ENCODE data around the gene EHBP1. TPM values are rescaled to one million over a fixed set of nuclear protein-coding genes. Genes with fewer than 3 reads are reported as not detected.

EHBP1 gene
- total RNA-seq, 6 donors from 2014 or later = 36.2 to 78.5 (median 43.2) TPM

DNA sequence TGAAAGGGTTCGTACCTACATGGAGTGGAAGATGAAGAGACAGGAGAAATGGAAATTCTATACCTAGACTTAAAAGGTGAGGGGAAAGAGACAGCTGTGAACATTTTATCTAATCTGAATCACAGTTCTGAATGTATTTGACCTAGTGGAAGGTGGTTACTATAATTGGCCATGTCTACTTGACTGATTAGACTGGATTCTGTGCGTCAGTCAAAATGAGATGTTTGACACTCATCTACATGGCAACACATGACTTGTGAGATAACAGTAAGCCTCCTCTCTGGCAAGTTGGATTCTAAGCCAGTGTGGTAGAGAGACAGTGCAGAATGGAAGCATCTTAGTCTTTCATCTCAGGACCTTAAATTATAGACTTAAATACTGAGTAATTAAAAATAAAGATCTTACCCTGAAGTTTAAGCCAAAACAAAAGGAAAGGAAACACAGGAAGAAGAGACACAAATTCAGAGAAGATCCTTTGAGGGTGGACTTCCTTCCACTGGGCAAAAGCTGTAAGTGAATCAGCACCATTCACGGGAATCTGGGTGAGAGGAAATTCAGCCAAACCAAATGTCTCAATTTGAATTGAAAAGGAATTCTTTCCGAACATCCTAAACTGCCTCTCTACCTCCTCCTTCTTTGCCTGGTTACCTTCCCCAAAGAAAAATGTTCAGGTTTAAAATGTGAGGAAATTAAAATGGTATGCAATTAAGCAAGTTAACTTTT, 121.6 kb downstream of the EHBP1 start:
- no peak for TF ChIP-seq EP300 (IDR thresholded peaks at IDR 0.05)
- no peak for TF ChIP-seq POLR2A (IDR thresholded peaks at IDR 0.05)
- TF ChIP-seq, protein P1, sequence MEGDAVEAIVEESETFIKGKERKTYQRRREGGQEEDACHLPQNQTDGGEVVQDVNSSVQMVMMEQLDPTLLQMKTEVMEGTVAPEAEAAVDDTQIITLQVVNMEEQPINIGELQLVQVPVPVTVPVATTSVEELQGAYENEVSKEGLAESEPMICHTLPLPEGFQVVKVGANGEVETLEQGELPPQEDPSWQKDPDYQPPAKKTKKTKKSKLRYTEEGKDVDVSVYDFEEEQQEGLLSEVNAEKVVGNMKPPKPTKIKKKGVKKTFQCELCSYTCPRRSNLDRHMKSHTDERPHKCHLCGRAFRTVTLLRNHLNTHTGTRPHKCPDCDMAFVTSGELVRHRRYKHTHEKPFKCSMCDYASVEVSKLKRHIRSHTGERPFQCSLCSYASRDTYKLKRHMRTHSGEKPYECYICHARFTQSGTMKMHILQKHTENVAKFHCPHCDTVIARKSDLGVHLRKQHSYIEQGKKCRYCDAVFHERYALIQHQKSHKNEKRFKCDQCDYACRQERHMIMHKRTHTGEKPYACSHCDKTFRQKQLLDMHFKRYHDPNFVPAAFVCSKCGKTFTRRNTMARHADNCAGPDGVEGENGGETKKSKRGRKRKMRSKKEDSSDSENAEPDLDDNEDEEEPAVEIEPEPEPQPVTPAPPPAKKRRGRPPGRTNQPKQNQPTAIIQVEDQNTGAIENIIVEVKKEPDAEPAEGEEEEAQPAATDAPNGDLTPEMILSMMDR (IDR thresholded peaks at IDR 0.05) = no peak
- TF ChIP-seq POLR2AphosphoS5 (IDR thresholded peaks at IDR 0.05) = no peak

DNA sequence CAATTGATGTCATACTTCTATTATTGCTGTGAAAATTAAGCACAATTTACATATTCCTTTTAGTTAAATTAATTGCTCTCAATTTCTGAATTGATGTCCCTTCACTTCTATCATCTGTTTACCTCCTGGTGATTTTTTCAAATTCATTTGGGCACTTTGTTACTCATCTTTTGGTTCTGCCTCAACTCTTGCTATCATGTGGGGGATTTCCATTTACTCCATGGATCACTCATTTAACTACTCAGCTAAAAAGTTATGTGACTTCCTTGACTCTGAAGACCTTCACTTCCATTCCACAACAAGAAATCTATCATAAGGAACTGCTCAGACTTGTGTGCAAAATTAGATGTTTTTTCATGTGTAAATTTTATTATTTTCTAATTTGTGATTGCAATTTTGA, 126.2 kb downstream of the EHBP1 start:
- Histone ChIP-seq H3K9me3 (no peaks in the 10 kb centered on the region), H3K36me3 (peaks cover 0 to 19% (median 4%) of the 10 kb centered on the region in 4 donors), H3K4me1 (no peaks in the 10 kb centered on the region), H3K27ac (no peak overlapping the region), H3K27me3 (no peaks in the 10 kb centered on the region), H3K4me3 (no peak overlapping the region)
- no peak for TF ChIP-seq POLR2A (IDR thresholded peaks at IDR 0.05)
- TF ChIP-seq, protein P1 (IDR thresholded peaks at IDR 0.05) = no peak
- no peak for TF ChIP-seq EP300 (IDR thresholded peaks at IDR 0.05)
- no peak for TF ChIP-seq POLR2AphosphoS5 (IDR thresholded peaks at IDR 0.05)
- ATAC-seq (ENCODE audit: low FRiP score in 2 of 2) (no peak), DNase-seq (no peak)

More for the DNA sequence above, 121.6 kb downstream of the EHBP1 start:
- Histone ChIP-seq H3K4me3 (no peak overlapping the region), H3K9me3 (no peaks in the 10 kb centered on the region), H3K27ac (no peak overlapping the region), H3K27me3 (no peaks in the 10 kb centered on the region), H3K36me3 (peaks cover 0 to 15% (median 2%) of the 10 kb centered on the region in 4 donors), H3K4me1 (peaks cover 0 to 10% (median 6%) of the 10 kb centered on the region in 4 donors)
- no peak for DNase-seq
- WGBS, 2 donors = 88 to 90% methylated on average over 4 of the region's 4 CpGs
- ATAC-seq (ENCODE audit: low FRiP score in 2 of 2) = no peak

DNA sequence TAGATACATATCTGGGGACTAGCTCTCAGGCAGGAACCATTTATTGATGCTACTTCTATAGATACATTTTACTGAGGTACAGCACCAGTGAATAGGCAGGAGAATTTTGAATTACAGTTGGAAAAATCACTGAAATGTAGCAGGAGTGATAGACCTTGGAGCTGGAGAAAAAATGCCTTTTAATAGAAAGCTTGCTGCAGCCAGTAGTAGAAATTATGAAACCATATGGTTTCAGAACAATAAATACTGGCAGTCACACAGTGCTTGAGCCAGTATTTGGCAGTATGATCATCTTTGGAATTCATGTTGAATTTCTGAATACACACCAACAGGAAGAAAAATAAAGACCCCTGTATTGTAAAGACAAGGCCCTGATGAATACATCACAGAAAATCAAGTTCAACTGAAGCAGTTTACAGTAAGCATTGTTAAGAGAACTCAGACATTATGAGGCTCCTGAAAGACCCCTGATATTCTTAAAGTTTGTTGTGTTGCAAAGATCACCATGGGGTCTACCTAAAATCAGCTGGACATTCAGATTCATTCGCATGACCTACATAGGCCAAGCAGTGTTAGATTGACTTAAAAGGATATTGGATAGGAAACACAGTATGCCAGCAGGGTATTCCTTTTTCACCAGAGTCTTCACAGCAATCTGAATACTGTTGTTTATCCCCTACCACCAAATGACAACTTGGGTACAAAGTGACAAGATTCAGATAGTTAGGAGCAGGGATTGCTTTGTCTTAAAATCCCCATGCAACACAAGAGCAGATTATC, 139.0 kb downstream of the EHBP1 start:
- no peak for TF ChIP-seq EP300 (IDR thresholded peaks at IDR 0.05)
- no peak for ATAC-seq (ENCODE audit: low FRiP score in 2 of 2)
- H3K4me1 ChIP-seq = no peaks in the 10 kb centered on the region
- H3K9me3 ChIP-seq = peaks cover 0 to 10% (median 6%) of the 10 kb centered on the region in 4 donors
- H3K4me3 ChIP-seq = no peak overlapping the region
- DNase-seq = no peak
- no peaks in the 10 kb centered on the region for H3K27me3 ChIP-seq
- H3K27ac ChIP-seq = no peak overlapping the region
- WGBS, 2 donors = 86 to 100% methylated on average over 1 of the region's 1 CpG
- H3K36me3 ChIP-seq = no peaks in the 10 kb centered on the region

DNA sequence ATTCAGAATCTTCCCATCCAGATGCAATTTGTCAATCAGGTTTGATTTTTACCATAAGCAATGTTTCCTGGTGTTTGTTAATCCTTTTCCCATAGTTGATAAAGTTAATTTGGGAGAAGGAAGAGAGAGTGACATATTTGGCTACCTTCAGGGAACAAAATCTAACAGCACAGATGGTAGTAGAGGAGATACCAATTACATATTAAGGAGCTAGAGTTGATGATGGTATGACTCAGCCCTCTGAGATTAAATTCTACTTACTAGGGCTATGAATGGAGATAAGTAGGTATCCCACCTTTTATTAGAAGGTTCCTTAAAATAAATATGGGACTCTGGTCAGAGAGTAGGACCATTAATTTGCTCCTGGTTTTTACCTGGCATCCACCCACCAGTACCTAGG, 139.7 kb downstream of the EHBP1 start:
- Histone ChIP-seq H3K36me3 (no peaks in the 10 kb centered on the region), H3K4me3 (no peak overlapping the region), H3K4me1 (no peaks in the 10 kb centered on the region), H3K9me3 (peaks cover 0 to 10% (median 6%) of the 10 kb centered on the region in 4 donors), H3K27me3 (no peaks in the 10 kb centered on the region), H3K27ac (no peak overlapping the region)
- ATAC-seq (ENCODE audit: low FRiP score in 2 of 2) (no peak), DNase-seq (no peak)
- TF ChIP-seq EP300 (IDR thresholded peaks at IDR 0.05) = no peak
- TF ChIP-seq, protein P1 (IDR thresholded peaks at IDR 0.05) = no peak
- no peak for TF ChIP-seq POLR2A (IDR thresholded peaks at IDR 0.05)
- no peak for TF ChIP-seq POLR2AphosphoS5 (IDR thresholded peaks at IDR 0.05)

DNA sequence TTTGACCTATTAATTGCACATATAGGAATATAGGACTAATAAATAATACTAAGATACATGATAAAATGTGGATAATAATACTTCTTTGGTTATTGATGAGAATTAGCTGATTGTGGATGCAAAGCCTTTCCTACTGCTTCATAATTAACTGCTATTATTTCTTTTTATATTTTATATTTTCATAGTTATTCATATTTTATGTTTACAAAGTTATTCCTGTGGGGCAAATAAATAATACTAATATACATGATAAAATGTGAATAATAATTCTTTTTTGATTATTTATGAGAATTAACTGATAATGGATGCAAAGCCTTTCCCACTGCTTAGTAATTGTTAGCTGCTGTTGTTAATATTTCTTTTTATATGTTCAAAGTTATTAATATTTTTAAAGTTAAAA, 146.7 kb downstream of the EHBP1 start:
- ATAC-seq (ENCODE audit: low FRiP score in 2 of 2) = no peak
- TF ChIP-seq EP300 (IDR thresholded peaks at IDR 0.05) (no peak), POLR2AphosphoS5 (IDR thresholded peaks at IDR 0.05) (no peak), POLR2A (IDR thresholded peaks at IDR 0.05) (no peak)
- TF ChIP-seq, protein P1 (IDR thresholded peaks at IDR 0.05) = no peak
- Histone ChIP-seq H3K9me3 (no peaks in the 10 kb centered on the region), H3K4me1 (no peaks in the 10 kb centered on the region), H3K27me3 (no peaks in the 10 kb centered on the region), H3K27ac (no peak overlapping the region), H3K4me3 (no peak overlapping the region), H3K36me3 (peaks cover 0 to 9% (median 2%) of the 10 kb centered on the region in 4 donors)
- DNase-seq = no peak

Measured in upper lobe of left lung (tissue), 6 donors.